Retinal pigment epithelial cell (primary cell): Measurements from ENCODE around the gene LEPROT.

Source experiments
- DNase-seq: peaks from one replicate; pipeline ENCODE4 v3.0.0-alpha.2; 2010; ENCODE audit warnings: low read depth
- H3K4me3 ChIP-seq: 2 replicates; pipeline ENCODE4 v1.5.1; 2011; ENCODE audit warnings: mild to moderate bottlenecking, low read length, control low read depth, moderate library complexity
- CTCF ChIP-seq: conservative IDR thresholded peaks from 2 replicates; pipeline ENCODE4 v1.5.1; 2011; ENCODE audit warnings: low read depth, low read length, control low read depth, inconsistent platforms

The LEPROT gene

DNA sequence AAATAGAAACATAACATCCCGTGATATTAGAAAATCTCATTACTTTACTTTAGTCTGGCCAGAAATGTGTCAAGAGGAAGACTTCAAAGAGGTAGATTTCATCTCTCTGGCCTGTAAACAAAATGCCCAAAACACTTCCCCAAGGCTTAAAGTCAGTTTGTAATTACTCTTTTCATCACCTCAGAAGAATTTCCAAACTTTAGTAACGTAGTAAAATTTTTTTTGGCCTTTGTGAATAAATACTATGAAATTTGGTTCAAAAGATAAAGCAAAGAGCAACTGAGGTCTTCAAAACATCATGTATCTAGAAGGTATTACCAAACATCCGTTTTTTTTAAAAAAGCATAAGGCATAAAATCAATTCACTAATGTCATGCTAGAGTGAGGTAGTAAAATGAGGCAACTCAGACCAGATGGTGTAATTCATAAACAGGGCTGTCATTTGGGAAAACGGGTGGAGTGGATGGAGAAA lies 51.4 kb downstream of the LEPROT start:
- H3K4me3 ChIP-seq, result no peak overlapping the region
- no peak for DNase-seq
- no peak for TF ChIP-seq CTCF

DNA sequence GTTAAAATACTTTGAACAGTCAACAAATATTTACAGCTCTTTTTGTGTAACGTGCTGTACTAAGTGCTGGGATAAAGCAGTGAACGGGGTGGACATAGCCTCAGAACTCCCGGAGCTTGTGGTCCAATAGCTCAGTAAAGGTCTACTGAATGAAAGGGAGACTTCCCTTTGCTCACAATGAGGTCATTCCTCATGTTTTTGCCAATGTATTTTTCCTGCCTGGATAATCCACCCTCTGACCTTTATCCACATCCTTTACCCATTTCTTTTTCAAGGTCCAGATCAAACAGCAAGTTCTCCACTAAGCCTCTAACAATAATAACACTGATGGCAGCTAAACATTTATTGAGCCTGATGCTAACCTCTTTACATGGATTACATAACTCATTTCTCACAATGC lies 55.9 kb downstream of the LEPROT start:
- H3K4me3 ChIP-seq, result no peak overlapping the region
- no peak for DNase-seq
- no peak for TF ChIP-seq CTCF

DNA sequence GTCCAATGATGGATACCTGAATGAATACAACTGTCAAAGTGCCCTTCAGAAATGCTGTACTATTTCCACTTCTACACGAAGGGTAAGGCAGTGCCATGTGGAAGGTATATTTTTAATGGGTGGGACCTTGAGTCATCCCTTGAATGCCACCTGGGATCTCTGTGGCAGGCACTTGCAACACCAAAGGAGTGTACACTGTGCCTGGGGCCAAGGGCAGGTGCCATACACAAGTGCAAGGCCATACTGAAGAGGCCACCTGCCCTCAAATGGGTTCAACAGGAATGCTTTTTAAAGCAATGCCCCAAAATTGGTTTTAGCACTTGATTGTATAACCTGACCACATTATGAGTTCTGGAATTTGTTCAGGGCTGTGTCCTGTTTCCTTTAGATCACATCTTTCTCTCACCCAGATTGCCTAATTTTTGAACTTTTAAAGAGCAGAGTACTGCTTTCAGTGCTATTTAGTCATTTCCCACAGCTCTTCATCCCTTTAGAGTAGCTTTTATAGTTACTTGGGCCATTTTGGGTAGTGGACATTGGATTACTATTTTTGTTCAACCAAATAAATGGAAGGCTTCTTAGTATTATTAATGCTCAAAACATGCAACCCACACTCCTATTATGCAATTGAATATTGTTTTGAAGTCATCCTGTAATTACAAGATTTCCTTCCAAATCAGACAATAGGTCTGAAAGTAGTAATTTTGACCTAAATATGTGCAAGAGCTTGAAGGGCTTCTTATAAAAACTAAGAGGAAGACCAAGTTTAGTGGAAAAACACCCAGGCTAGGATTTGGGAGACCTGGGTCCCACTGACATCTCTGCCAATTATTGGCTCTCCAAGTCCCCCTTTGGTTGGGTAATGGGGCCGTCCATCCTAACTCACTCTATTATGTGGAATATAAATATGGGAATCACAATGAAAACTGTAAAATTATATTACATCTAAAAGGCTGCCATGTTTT lies 57.2 kb downstream of the LEPROT start:
- no peak for TF ChIP-seq CTCF

GRCh38 chr1:65478379-65479026 lies 58.0 kb downstream of the LEPROT start:
- TF ChIP-seq CTCF, result no peak
- DNase-seq, result no peak
- no peak overlapping the region for H3K4me3 ChIP-seq

More for the DNA sequence above, 57.2 kb downstream of the LEPROT start:
- DNase-seq, result no peak
- H3K4me3 ChIP-seq, result no peak overlapping the region

DNA sequence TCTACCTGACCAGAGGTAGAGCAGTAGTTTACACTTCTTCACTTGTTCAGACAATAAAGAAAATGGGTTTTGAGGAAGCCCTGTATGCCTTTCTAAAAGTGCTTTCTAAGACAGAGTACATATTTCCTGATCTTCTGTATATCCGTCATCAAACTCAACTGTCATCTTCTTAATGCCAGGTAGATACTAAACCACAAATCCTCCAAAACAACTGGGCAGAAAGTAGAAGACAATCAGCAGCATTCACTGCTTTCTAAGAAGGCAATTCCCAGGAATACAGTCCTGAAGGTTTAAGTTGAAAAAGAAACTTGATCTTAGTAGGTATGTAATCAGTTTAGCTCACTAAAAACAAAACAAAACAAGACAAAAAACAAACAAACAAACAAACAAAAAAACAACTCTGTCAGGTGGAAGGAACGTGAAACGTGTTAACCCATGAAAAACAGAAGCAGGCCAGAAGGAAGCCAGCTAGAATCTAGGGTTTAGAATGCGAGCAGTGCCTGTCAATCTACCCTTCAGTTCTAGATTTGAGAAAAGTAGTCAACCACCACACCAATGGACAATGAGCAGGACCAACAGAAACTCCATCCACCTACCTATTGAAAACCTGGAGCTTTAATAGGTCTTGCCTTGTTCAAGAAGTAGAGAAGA lies 59.2 kb downstream of the LEPROT start:
- no peak for DNase-seq
- TF ChIP-seq CTCF, result no peak
- no peak overlapping the region for H3K4me3 ChIP-seq

DNA sequence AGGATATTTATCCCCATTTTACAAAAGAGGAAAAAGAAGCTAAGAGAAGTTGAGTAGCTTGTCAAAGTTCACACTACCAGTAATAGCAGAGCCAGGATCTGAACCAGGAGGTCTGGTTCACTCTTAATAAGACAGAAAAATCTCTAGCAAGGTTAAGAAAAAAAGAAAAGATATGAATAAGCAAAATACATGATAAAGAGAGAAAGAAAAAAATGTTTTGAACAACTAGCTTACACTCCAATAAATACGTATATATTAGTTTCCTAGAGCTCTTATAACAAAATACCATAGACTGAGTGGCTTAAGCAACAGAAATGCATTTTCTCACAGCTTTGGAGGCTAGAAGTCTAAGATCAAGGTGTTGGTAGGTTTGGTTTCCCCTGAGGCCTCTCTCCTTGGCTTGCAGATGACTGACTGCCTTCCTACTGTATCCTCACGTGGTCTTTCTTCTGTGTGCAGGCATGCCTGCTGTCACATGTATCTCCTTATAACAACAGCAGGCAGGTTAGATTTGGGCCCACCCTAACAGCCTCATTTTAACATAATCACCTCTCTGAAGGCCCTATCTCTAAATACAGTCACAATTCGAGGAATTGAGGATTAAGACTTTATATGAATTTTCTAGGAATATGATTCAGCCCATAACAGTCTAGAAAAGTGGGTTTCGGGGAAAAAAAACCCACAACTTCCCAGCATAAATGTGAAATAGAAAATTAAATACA lies 60.4 kb downstream of the LEPROT start:
- no peak for DNase-seq
- H3K4me3 ChIP-seq, result no peak overlapping the region
- no peak for TF ChIP-seq CTCF
